A549 (cell line): Measurements from ENCODE around the gene GLIS1. TPM values are rescaled to one million over a fixed set of nuclear protein-coding genes. Genes with fewer than 3 reads are reported as not detected.
A peak's percentile ranks its signal among the peaks of the same experiment; 100 is the strongest.

Experiments
- ATAC-seq, 2 experiments: fragments of 200-7000 bp in 1 of 2; fragments of >200 bp in 1 of 2; cut with Nextera tagmentation in 1 of 2; cut with Tn5 transposase in 1 of 2; 3 replicates each; pipeline versions ENCODE4 v1.8.0 to v1.9.1; 2018 to 2020; ENCODE audit warnings: mild to moderate bottlenecking in 1 of 2, moderate library complexity in 1 of 2
- CTCF ChIA-PET: fragments of 300-600 bp; sonication (Branson Sonifier 250); formaldehyde crosslinking; extraction: SDS; loops from one replicate; lab custom pipeline; 2021; ENCODE audit warnings: antibody characterized with exemption, inconsistent platforms; lab: Yijun Ruan, JAX
- POLR2A ChIA-PET: fragments of 350-600 bp; formaldehyde crosslinking; extraction: SDS; loops from one replicate; lab custom pipeline; 2021; ENCODE audit warnings: antibody characterized with exemption, inconsistent platforms; lab: Yijun Ruan, JAX
- DNase-seq, 2 experiments: peaks; one replicate each; pipeline versions ENCODE4 v3.0.0 to v3.0.0-alpha.2; 2011 to 2016; ENCODE audit warnings: low read depth in 1 of 2, low spot score in 1 of 2
- FAIRE-seq: peaks from 2 replicates; lab custom pipeline; 2011; peaks lifted over from hg19 to GRCh38; lab: Jason Lieb, UNC
- H3K27ac ChIP-seq, 2 experiments: fragments of >200 bp; sonication (Bioruptor Twin); formaldehyde crosslinking; 3 replicates each; pipeline ENCODE4 v1.5.1; 2016 to 2017
- H3K4me1 ChIP-seq: fragments of >200 bp; sonication (Bioruptor Twin); formaldehyde crosslinking; 3 replicates; pipeline ENCODE4 v1.6.1; 2016
- H3K4me2 ChIP-seq: fragments of >200 bp; sonication (Bioruptor Twin); formaldehyde crosslinking; 3 replicates; pipeline ENCODE4 v1.6.1; 2016
- H3K4me3 ChIP-seq: fragments of >200 bp; sonication (Bioruptor Twin); formaldehyde crosslinking; 3 replicates; pipeline ENCODE4 v1.5.1; 2016
- H3K9me3 ChIP-seq: fragments of >200 bp; sonication (Bioruptor Twin); formaldehyde crosslinking; 3 replicates; pipeline ENCODE4 v1.6.1; 2016
- BCL3 ChIP-seq: fragments of >200 bp; sonication (Bioruptor Twin); formaldehyde crosslinking; IDR thresholded peaks from 3 replicates; pipeline ENCODE4 v1.6.1; 2016
- CHD2 ChIP-seq: fragments of 150-350 bp; IDR thresholded peaks from 2 replicates; pipeline ENCODE4 v1.6.1; 2014; ENCODE audit warnings: low read length; ENCODE audit not compliant: partially characterized antibody
- CHD4 ChIP-seq: fragments of 200-600 bp; sonication (generic); IDR thresholded peaks from 2 replicates; pipeline ENCODE4 v1.6.1; 2016; ENCODE audit warnings: antibody characterized with exemption, mild to moderate bottlenecking, borderline replicate concordance
- CTCF ChIP-seq: fragments of >200 bp; sonication (Bioruptor Twin); formaldehyde crosslinking; IDR thresholded peaks from 3 replicates; pipeline ENCODE4 v1.5.1; 2016
- EHF ChIP-seq: fragments of 250-450 bp; sonication (Bioruptor Pico); IDR thresholded peaks from 2 replicates; pipeline ENCODE4 v1.5.0; 2020; ENCODE audit warnings: mild to moderate bottlenecking
- FOSB ChIP-seq: fragments of 250-450 bp; sonication (Bioruptor Pico); IDR thresholded peaks from 2 replicates; pipeline ENCODE4 v1.5.0; 2020; ENCODE audit warnings: mild to moderate bottlenecking, moderate library complexity
- FOXS1 ChIP-seq: fragments of 250-450 bp; sonication (Bioruptor Pico); IDR thresholded peaks from 2 replicates; pipeline ENCODE4 v1.5.0; 2020; ENCODE audit warnings: mild to moderate bottlenecking, moderate library complexity
- GATA3 ChIP-seq: IDR thresholded peaks from 2 replicates; pipeline ENCODE4 v1.6.1; 2012; ENCODE audit warnings: borderline replicate concordance
- HDAC2 ChIP-seq: fragments of 200-600 bp; sonication (generic); IDR thresholded peaks from 2 replicates; pipeline ENCODE4 v1.6.1; 2016
- HES2 ChIP-seq: fragments of >200 bp; sonication (Bioruptor Twin); formaldehyde crosslinking; IDR thresholded peaks from 2 replicates; pipeline ENCODE4 v1.6.1; 2016
- HOXB5 ChIP-seq: fragments of 250-450 bp; sonication (Bioruptor Pico); IDR thresholded peaks from 2 replicates; pipeline ENCODE4 v1.5.0; 2020; ENCODE audit warnings: mild to moderate bottlenecking, moderate library complexity
- JUN ChIP-seq, 2 experiments: fragments of >200 bp; sonication (Bioruptor Twin); formaldehyde crosslinking; IDR thresholded peaks; 2 replicates in 1 of 2; 3 replicates in 1 of 2; pipeline ENCODE4 v1.6.1; 2016 to 2017
- MAFK ChIP-seq: fragments of 450-650 bp; IDR thresholded peaks from 2 replicates; pipeline ENCODE4 v1.6.1; 2014; ENCODE audit not compliant: partially characterized antibody
- MAZ ChIP-seq: fragments of 150-350 bp; IDR thresholded peaks from 2 replicates; pipeline ENCODE4 v1.6.1; 2014; ENCODE audit warnings: antibody characterized with exemption, low read depth, low read length, borderline replicate concordance
- NPAS2 ChIP-seq: fragments of 250-450 bp; sonication (Bioruptor Pico); IDR thresholded peaks from 2 replicates; pipeline ENCODE4 v1.8.0; 2022; ENCODE audit warnings: mild to moderate bottlenecking, moderate library complexity, borderline replicate concordance
- PHF8 ChIP-seq: fragments of 200-600 bp; sonication (generic); IDR thresholded peaks from 2 replicates; pipeline ENCODE4 v1.6.1; 2016; ENCODE audit warnings: low read depth, mild to moderate bottlenecking, antibody characterized with exemption, moderate library complexity, borderline replicate concordance
- POLR2A ChIP-seq: IDR thresholded peaks from 2 replicates; pipeline ENCODE4 v1.6.1; 2012; ENCODE audit warnings: mild to moderate bottlenecking, low read length
- RAD21 ChIP-seq, 2 experiments: fragments of >200 bp in 1 of 2; sonication (Bioruptor Twin) in 1 of 2; formaldehyde crosslinking in 1 of 2; IDR thresholded peaks in 1 of 2; conservative IDR thresholded peaks in 1 of 2; 2 replicates in 1 of 2; 3 replicates in 1 of 2; pipeline ENCODE4 v1.6.1; 2012 to 2018; ENCODE audit warnings: inconsistent platforms in 1 of 2
- RARB ChIP-seq: fragments of 250-450 bp; sonication (Bioruptor Pico); IDR thresholded peaks from 2 replicates; pipeline ENCODE4 v1.8.0; 2021; ENCODE audit warnings: mild to moderate bottlenecking, moderate library complexity
- RCOR1 ChIP-seq: fragments of 150-350 bp; IDR thresholded peaks from 2 replicates; pipeline ENCODE4 v1.6.1; 2014; ENCODE audit warnings: antibody characterized with exemption, low read length, low read depth
- SREBF2 ChIP-seq: fragments of 450-650 bp; IDR thresholded peaks from 2 replicates; pipeline ENCODE4 v1.6.1; 2014; ENCODE audit warnings: mild to moderate bottlenecking, moderate library complexity
- USF2 ChIP-seq: fragments of 450-650 bp; IDR thresholded peaks from 2 replicates; pipeline ENCODE4 v1.6.1; 2014; ENCODE audit warnings: antibody characterized with exemption
- ZFP36 ChIP-seq: fragments of 450-650 bp; IDR thresholded peaks from 2 replicates; pipeline ENCODE4 v1.6.1; 2014; ENCODE audit warnings: borderline replicate concordance; ENCODE audit not compliant: partially characterized antibody
- ZSCAN20 ChIP-seq: fragments of 250-450 bp; sonication (Bioruptor Pico); IDR thresholded peaks from 2 replicates; pipeline ENCODE4 v1.8.0; 2022; ENCODE audit warnings: mild to moderate bottlenecking, moderate library complexity
- WGBS: methylation state at CpG from one replicate; pipeline ENCODE4 v1.1.6; 2017; ENCODE audit errors: missing lambda C conversion rate; 5-methylcytosine and 5-hydroxymethylcytosine counted together
- polyA plus RNA-seq, 4 experiments: library from polyadenylated mRNA; depleted of rRNA in 3 of 4; stranded (reverse); fragments of >200 nt; fragmentation: RNase III in 1 of 4; extraction: RNeasy Plus Mini Kit Qiagen cat#74134 plus additional on column Dnase treatment in 1 of 4; gene quantifications; 2 replicates in 3 of 4; 3 replicates in 1 of 4; pipeline ENCODE4 v1.2.3, GENCODE V29; 2011 to 2017

GLIS1 gene
- polyA plus RNA-seq, 2 of the 4 experiments (the other 2 are of a cell fraction): 0.04 TPM; not detected in 1

- Histone ChIP-seq H3K4me2 (no peak overlapping the region), H3K4me3 (no peak overlapping the region), H3K4me1 (peaks cover 11% of the 10 kb centered on the region; the same call in 2 of the 3 replicates)
- CTCF ChIA-PET: interaction anchor here (1.0 to 1.1 kb wide), 2 partner anchors 9 to 23 kb away, joined by 3 to 4 read pairs; no protein-coding TSS in a partner anchor
- TF ChIP-seq HDAC2 (no peak), CHD2 (no peak), MAZ (no peak), BCL3 (no peak)
- TF ChIP-seq, all 56 proteins: peak for 0
- no peak for FAIRE-seq
- no peak overlapping the region for H3K27ac ChIP-seq
- WGBS: 67% methylated on average over 3 of the region's 23 CpGs
- H3K9me3 ChIP-seq: no peaks in the 10 kb centered on the region
- POLR2A ChIA-PET: no interaction called here
- ATAC-seq: peak; percentile 39 to 63; a peak in 4 of 6 replicates
- DNase-seq: no peak
Observed at GRCh38 chr1:53508991-53509666, 229.8 kb downstream of the GLIS1 start.

GRCh38 chr1:53508056-53508990 lies 230.6 kb downstream of the GLIS1 start:
- POLR2A ChIA-PET: no interaction called here
- ATAC-seq (no peak), FAIRE-seq (no peak), DNase-seq (no peak)
- Histone ChIP-seq H3K4me3 (no peak overlapping the region), H3K4me1 (peaks cover 11% of the 10 kb centered on the region; the same call in 2 of the 3 replicates), H3K27ac (no peak overlapping the region), H3K4me2 (no peak overlapping the region), H3K9me3 (no peaks in the 10 kb centered on the region)
- 82% methylated on average over 9 of the region's 22 CpGs for WGBS
- TF ChIP-seq RARB (CRISPR knock-in tag) (no peak), FOSB (no peak), PHF8 (no peak), NPAS2 (no peak), ZSCAN20 (no peak), SREBF2 (no peak), ZFP36 (no peak)
- TF ChIP-seq, all 56 proteins: peak for 0
- CTCF ChIA-PET: interaction anchor here (1.0 to 1.5 kb wide), 2 partner anchors 21 to 22 kb away, joined by 3 read pairs; no protein-coding TSS in a partner anchor

- no peak for DNase-seq
- no peak for ATAC-seq
- no peak overlapping the region for H3K4me3 ChIP-seq
- peaks cover 7% of the 10 kb centered on the region; the same call in 2 of the 3 replicates for H3K4me1 ChIP-seq
- H3K4me2 ChIP-seq: no peak overlapping the region
- FAIRE-seq: no peak
- POLR2A ChIA-PET: no interaction called here
- no peaks in the 10 kb centered on the region for H3K9me3 ChIP-seq
- CTCF ChIA-PET: interaction anchor here (1.5 to 2.2 kb wide), 2 partner anchors 20 to 22 kb away, joined by 3 to 6 read pairs; no protein-coding TSS in a partner anchor
- WGBS: 86% methylated on average over 9 of the region's 13 CpGs
- no peak overlapping the region for H3K27ac ChIP-seq
- TF ChIP-seq EHF (CRISPR knock-in tag) (no peak), JUN (IDR thresholded peaks at IDR 0.05) (no peak), HOXB5 (CRISPR knock-in tag) (no peak), CTCF (no peak), RAD21 (conservative IDR thresholded peaks at IDR 0.05 in 1 of 2, IDR thresholded peaks at IDR 0.05 in 1 of 2) (no peak), RARB (CRISPR knock-in tag) (no peak), RCOR1 (no peak), ZSCAN20 (no peak), MAFK (no peak), GATA3 (no peak), CHD4 (no peak), FOXS1 (CRISPR knock-in tag) (no peak), PHF8 (no peak), POLR2A (no peak), USF2 (no peak), HDAC2 (no peak), HES2 (no peak)
- TF ChIP-seq, all 56 proteins: peak for 0
Observed at GRCh38 chr1:53507116-53507820, 231.7 kb downstream of the GLIS1 start.
